Smooth muscle cell of bladder (primary cell): ENCODE results near the gene TREM1. TPM values are rescaled to one million over a fixed set of nuclear protein-coding genes. Genes with fewer than 3 reads are reported as not detected.

Experiments
- total RNA-seq: library from RNA; depleted of rRNA; stranded (reverse); fragments of >200 nt; gene quantifications from 2 replicates; pipeline ENCODE4 v1.2.3, GENCODE V29; 2014

TREM1 gene
- total RNA-seq: 2.7 and 3.4 TPM in 2 replicates

DNA sequence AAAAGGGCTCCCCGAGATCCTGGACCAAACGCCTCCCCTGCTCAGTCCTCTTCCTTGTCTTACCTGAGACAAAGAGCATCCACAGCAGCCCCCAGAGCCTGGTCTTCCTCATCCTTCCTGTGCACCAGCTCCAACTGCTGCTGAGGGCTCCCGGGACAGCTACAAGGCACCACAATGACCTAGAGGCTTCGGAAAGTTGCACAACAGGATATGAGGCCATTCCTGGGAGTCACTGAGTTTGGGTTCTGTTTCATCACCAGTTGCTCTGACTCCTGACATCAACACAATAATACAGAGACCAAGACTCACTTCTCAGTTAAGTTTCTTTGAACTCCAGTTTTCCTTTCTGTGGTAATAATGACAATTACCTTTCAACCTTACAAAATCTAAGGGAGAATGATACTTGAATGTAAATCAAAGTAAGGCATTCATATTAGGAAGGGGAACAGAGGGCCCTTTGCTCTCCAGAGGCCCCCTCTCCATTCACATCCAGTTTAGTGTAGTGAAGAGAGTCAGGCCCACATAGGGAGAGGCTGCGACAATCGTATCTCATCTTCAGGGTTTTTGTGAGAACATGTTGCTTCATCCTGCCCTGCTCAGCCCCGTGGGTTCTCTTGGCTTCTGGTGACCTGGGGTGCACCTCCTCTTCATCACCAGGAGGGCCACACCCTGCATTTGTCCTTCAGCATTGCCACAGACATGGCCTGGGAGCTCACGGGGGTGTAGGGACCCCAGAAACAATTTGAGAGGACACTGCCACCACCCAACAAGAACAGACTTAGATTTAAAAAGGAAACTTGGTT, at the start of gene TREM1:
Gene TREM1, minus strand, starts transcription at position 139 of the 803 bp plus-strand sequence. Its CDS starts 27 bp downstream, at position 112.

DNA sequence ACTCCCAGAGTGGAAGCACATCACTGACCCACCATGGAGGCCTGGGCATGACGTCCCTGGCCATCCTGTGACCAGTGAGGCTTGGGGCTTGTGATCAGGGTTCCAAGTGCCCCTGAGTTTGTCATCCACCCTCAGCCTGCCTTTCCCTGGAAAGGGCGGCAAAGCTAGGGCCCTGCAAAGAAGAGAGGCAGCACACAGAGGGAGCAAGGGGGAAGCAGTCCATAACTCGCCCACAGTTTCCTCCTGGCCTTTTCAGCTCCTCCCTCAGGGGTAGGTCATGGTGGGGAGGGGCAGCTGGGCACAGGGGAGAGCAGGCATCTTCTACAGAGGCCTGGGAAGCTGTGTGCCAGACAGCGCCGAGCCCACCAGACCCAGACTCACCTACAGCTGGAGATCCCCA, 48.8 kb upstream of the TREM1 start, which contains the start of gene NCR2:
Gene NCR2, plus strand, starts transcription at position 313 of the 400 bp plus-strand sequence. CDS start 269 bp downstream, outside the sequence.

GRCh38 chr6:41228096-41228495, 58.4 kb downstream of the TREM1 start, which contains the start of gene TREML4:
TSS of gene TREML4 (plus strand) at chr6:41228349. CDS start at chr6:41228428, 79 bp downstream.

Other genes starting within 250 kb of the TREM1 start
- under 0.01 and 0.09 TPM in 2 replicates for gene UNC5CL, start 247.5 kb downstream of the TREM1 start, total RNA-seq
- not detected in 2 replicates for gene TSPO2, start 244.2 kb downstream of the TREM1 start, total RNA-seq
- gene APOBEC2, start 233.5 kb downstream of the TREM1 start, total RNA-seq: not detected in 2 replicates
- gene OARD1, start 214.3 kb downstream of the TREM1 start, total RNA-seq: 9.1 and 9.4 TPM in 2 replicates
- gene NFYA, start 213.7 kb downstream of the TREM1 start, total RNA-seq: 10.4 and 11.4 TPM in 2 replicates
- gene TREML1, start 132.3 kb downstream of the TREM1 start, total RNA-seq: not detected in 2 replicates
- gene TREM2, start 123.6 kb downstream of the TREM1 start, total RNA-seq: 0.28 and 0.57 TPM in 2 replicates
- gene TREML2, start 85.5 kb downstream of the TREM1 start, total RNA-seq: not detected in 2 replicates
- 0.14 TPM in 1 of 2 replicates, not detected in the other for gene TREML4, start 58.3 kb downstream of the TREM1 start, total RNA-seq
- not detected in 2 replicates for gene NCR2, start 48.9 kb upstream of the TREM1 start, total RNA-seq